Stimulated activated CD8-positive, alpha-beta memory T cell treated with anti-CD3 and anti-CD28 coated beads, Interleukin-7, amount 100 ng/mL, for 4 hours (primary cell): ENCODE data around the gene GSG1L.
"Not testable (repeated sequence)": the region's sequence is repeated elsewhere in the genome, so short reads cannot be mapped to it uniquely, and the experiment has no call there.

Experiments used
- DNase-seq, 2 donors: peaks; one replicate each; pipeline ENCODE4 v3.0.0-alpha.2; 2020; ENCODE audit warnings: low read depth in 2 of 2

GSG1L gene

GRCh38 chr16:27980919-27981700 lies 82.4 kb downstream of the GSG1L start:
- no peak for DNase-seq

GRCh38 chr16:27980076-27980775 lies 83.3 kb downstream of the GSG1L start:
- no peak for DNase-seq

GRCh38 chr16:27979668-27980067 lies 83.8 kb downstream of the GSG1L start:
- DNase-seq, result not testable (repeated sequence)

- DNase-seq, result no peak
These were observed 84.6 kb downstream of the GSG1L start for GRCh38 chr16:27978876-27979275.

GRCh38 chr16:27977966-27978365 lies 85.5 kb downstream of the GSG1L start:
- DNase-seq, result no peak

- DNase-seq, result no peak
These were observed 86.5 kb downstream of the GSG1L start for GRCh38 chr16:27976990-27977389.

GRCh38 chr16:27974896-27975540 lies 88.5 kb downstream of the GSG1L start:
- no peak for DNase-seq

GRCh38 chr16:27973678-27974077 lies 89.8 kb downstream of the GSG1L start:
- no peak for DNase-seq

GRCh38 chr16:27972500-27972899 lies 91.0 kb downstream of the GSG1L start:
- peak; percentile 4 to 6 for DNase-seq

- DNase-seq, result no peak
These were observed 93.9 kb downstream of the GSG1L start for GRCh38 chr16:27969574-27969973.

- no peak for DNase-seq
These were observed 96.3 kb downstream of the GSG1L start for GRCh38 chr16:27967169-27967568.

GRCh38 chr16:27966756-27967155 lies 96.8 kb downstream of the GSG1L start:
- DNase-seq, result no peak

- DNase-seq, result no peak
These were observed 97.7 kb downstream of the GSG1L start for GRCh38 chr16:27965801-27966200.

- no peak for DNase-seq
These were observed 100.0 kb downstream of the GSG1L start for GRCh38 chr16:27963471-27963965.

GRCh38 chr16:27962197-27962596 lies 101.3 kb downstream of the GSG1L start:
- DNase-seq, result no peak

- DNase-seq, result no peak
These were observed 102.3 kb downstream of the GSG1L start for GRCh38 chr16:27961296-27961620.

- no peak for DNase-seq
These were observed 102.8 kb downstream of the GSG1L start for GRCh38 chr16:27960619-27961295.

- no peak for DNase-seq
These were observed 103.6 kb downstream of the GSG1L start for GRCh38 chr16:27959914-27960313.

- no peak for DNase-seq
These were observed 109.3 kb downstream of the GSG1L start for GRCh38 chr16:27954191-27954590.

- no peak for DNase-seq
These were observed 110.7 kb downstream of the GSG1L start for GRCh38 chr16:27952811-27953210.

- no peak for DNase-seq
These were observed 111.9 kb downstream of the GSG1L start for GRCh38 chr16:27951489-27952120.
